Left lung (tissue), 10 donors: Measurements from ENCODE around the gene PRKN. TPM values are rescaled to one million over a fixed set of nuclear protein-coding genes. Genes with fewer than 3 reads are reported as not detected.

Experiments used
- ATAC-seq: fragments of 200-7000 bp; cut with Tn5 transposase; one replicate; pipeline ENCODE4 v1.9.1; 2020; ENCODE audit warnings: moderate library complexity
- DNase-seq, 4 donors: peaks; one replicate each; pipeline ENCODE4 v3.0.0-alpha.2; 2013 to 2020
- H3K27ac ChIP-seq, 2 donors: fragments of 200-600 bp; sonication (generic) in 1 of 2; one replicate each; pipeline versions ENCODE4 v1.5.0 to v1.8.0; 2020 to 2021
- H3K27me3 ChIP-seq, 2 donors: fragments of 200-600 bp; sonication (generic) in 1 of 2; one replicate each; pipeline versions ENCODE4 v1.5.0 to v1.8.0; 2020 to 2021
- H3K36me3 ChIP-seq, 2 donors: fragments of 200-600 bp; sonication (generic) in 1 of 2; one replicate each; pipeline versions ENCODE4 v1.5.0 to v1.8.0; 2020 to 2021
- H3K4me1 ChIP-seq, 2 donors: fragments of 200-600 bp; one replicate each; pipeline ENCODE4 v1.8.0; 2021
- H3K4me3 ChIP-seq, 2 donors: fragments of 200-600 bp; sonication (generic) in 1 of 2; one replicate each; pipeline versions ENCODE4 v1.5.0 to v1.8.0; 2020 to 2021; ENCODE audit warnings: mild to moderate bottlenecking in 1 of 2
- H3K9me3 ChIP-seq, 2 donors: fragments of 200-600 bp; sonication (generic) in 1 of 2; one replicate each; pipeline versions ENCODE4 v1.5.0 to v1.8.0; 2020 to 2021
- intact Hi-C, 2 donors: fragments of 100-400 bp; cut with DNase I; formaldehyde crosslinking; loops; one replicate each; pipeline versions ENCODE4 v1.11.2 to v1.14.2; 2022
- polyA plus RNA-seq, 6 donors: library from polyadenylated mRNA; unstranded; fragments of 120-200 nt; gene quantifications; one replicate each; pipeline ENCODE4 v1.2.1, GENCODE V29; 2013; ENCODE audit not compliant: insufficient read length in 6 of 6
- total RNA-seq, 2 donors: library from RNA; stranded (reverse); fragmentation: NEBNext Ultra II Directional; extraction: Animal tissue kit (Norgen Biotek cat#: 25700); gene quantifications; one replicate each; pipeline ENCODE4 v1.2.1, GENCODE V29; 2021
- TF ChIP-seq, protein P1 (sequence below), 2 donors: fragments of 200-600 bp; sonication (generic) in 1 of 2; IDR thresholded peaks; one replicate each; pipeline versions ENCODE4 v1.5.0 to v1.8.0; 2021; ENCODE audit warnings: antibody characterized with exemption in 2 of 2
- donor health status: DM: no; HTN: yes; CAD: no.
- donor health status: DM: no; HTN: no; CAD: no.

The PRKN gene
- total and polyA plus RNA-seq, 8 donors = 1.9 to 4.3 (median 2.5) TPM

- no peak for DNase-seq
- no peak overlapping the region for H3K4me3 ChIP-seq
- H3K27ac ChIP-seq = no peak overlapping the region
- no peaks in the 10 kb centered on the region for H3K36me3 ChIP-seq
- no peaks in the 10 kb centered on the region for H3K4me1 ChIP-seq
- ATAC-seq = no peak
- intact Hi-C loops = no loop called here
- H3K27me3 ChIP-seq = no peaks in the 10 kb centered on the region
- H3K9me3 ChIP-seq = no peaks in the 10 kb centered on the region
- TF ChIP-seq, protein P1, sequence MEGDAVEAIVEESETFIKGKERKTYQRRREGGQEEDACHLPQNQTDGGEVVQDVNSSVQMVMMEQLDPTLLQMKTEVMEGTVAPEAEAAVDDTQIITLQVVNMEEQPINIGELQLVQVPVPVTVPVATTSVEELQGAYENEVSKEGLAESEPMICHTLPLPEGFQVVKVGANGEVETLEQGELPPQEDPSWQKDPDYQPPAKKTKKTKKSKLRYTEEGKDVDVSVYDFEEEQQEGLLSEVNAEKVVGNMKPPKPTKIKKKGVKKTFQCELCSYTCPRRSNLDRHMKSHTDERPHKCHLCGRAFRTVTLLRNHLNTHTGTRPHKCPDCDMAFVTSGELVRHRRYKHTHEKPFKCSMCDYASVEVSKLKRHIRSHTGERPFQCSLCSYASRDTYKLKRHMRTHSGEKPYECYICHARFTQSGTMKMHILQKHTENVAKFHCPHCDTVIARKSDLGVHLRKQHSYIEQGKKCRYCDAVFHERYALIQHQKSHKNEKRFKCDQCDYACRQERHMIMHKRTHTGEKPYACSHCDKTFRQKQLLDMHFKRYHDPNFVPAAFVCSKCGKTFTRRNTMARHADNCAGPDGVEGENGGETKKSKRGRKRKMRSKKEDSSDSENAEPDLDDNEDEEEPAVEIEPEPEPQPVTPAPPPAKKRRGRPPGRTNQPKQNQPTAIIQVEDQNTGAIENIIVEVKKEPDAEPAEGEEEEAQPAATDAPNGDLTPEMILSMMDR (IDR thresholded peaks at IDR 0.05) = no peak
Measured at GRCh38 chr6:162618448-162619002, 109.0 kb downstream of the PRKN start.

- no peaks in the 10 kb centered on the region for H3K27me3 ChIP-seq
- ATAC-seq (peak; percentile 39), DNase-seq (no peak)
- H3K4me3 ChIP-seq = no peak overlapping the region
- intact Hi-C loops = no loop called here
- no peaks in the 10 kb centered on the region for H3K36me3 ChIP-seq
- H3K27ac ChIP-seq = no peak overlapping the region
- H3K9me3 ChIP-seq = no peaks in the 10 kb centered on the region
- TF ChIP-seq, protein P1 (IDR thresholded peaks at IDR 0.05) = no peak
- H3K4me1 ChIP-seq = no peaks in the 10 kb centered on the region
Measured at GRCh38 chr6:162615016-162615705, 112.4 kb downstream of the PRKN start.

DNA sequence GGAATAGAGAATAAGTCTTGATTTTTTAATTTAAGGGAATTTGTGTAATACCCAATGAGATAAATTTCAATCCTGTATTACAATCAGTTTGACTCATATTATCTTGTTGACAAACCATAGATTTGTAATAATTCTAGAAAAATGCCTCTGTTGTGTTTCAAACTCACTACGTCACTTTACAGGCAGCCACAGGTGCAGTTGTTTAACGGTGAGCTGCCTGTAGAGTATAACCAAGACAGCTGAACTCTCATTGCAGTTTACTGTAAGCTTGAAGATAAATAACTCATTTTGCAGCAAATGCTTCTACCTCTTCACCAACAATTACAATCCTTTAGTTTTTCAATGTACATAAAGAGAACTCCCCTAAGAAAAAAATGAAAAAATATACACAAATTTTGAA, 114.3 kb downstream of the PRKN start:
- intact Hi-C loops = no loop called here
- H3K27ac ChIP-seq = no peak overlapping the region
- TF ChIP-seq, protein P1 (IDR thresholded peaks at IDR 0.05) = no peak
- no peaks in the 10 kb centered on the region for H3K9me3 ChIP-seq
- DNase-seq (no peak), ATAC-seq (no peak)
- H3K27me3 ChIP-seq = no peaks in the 10 kb centered on the region
- H3K36me3 ChIP-seq = no peaks in the 10 kb centered on the region
- no peak overlapping the region for H3K4me3 ChIP-seq
- no peaks in the 10 kb centered on the region for H3K4me1 ChIP-seq

GRCh38 chr6:162612613-162613012, 115.0 kb downstream of the PRKN start:
- intact Hi-C loops = no loop called here
- ATAC-seq = no peak
- H3K4me3 ChIP-seq = no peak overlapping the region
- DNase-seq = no peak
- no peaks in the 10 kb centered on the region for H3K27me3 ChIP-seq
- H3K4me1 ChIP-seq = no peaks in the 10 kb centered on the region
- TF ChIP-seq, protein P1 (IDR thresholded peaks at IDR 0.05) = no peak
- no peaks in the 10 kb centered on the region for H3K9me3 ChIP-seq
- H3K27ac ChIP-seq = no peak overlapping the region
- H3K36me3 ChIP-seq = no peaks in the 10 kb centered on the region

GRCh38 chr6:162610351-162610750, 117.2 kb downstream of the PRKN start:
- H3K4me3 ChIP-seq = no peak overlapping the region
- intact Hi-C loops = no loop called here
- ATAC-seq (no peak), DNase-seq (no peak)
- no peaks in the 10 kb centered on the region for H3K27me3 ChIP-seq
- no peak overlapping the region for H3K27ac ChIP-seq
- TF ChIP-seq, protein P1 (IDR thresholded peaks at IDR 0.05) = no peak
- no peaks in the 10 kb centered on the region for H3K36me3 ChIP-seq
- no peaks in the 10 kb centered on the region for H3K4me1 ChIP-seq
- H3K9me3 ChIP-seq = no peaks in the 10 kb centered on the region
